Ascending aorta (tissue), 2 donors: ENCODE data around the gene STEAP4. TPM values are rescaled to one million over a fixed set of nuclear protein-coding genes. Genes with fewer than 3 reads are reported as not detected.

ENCODE experiments used
- DNase-seq, 2 donors: peaks; one replicate each; pipeline ENCODE4 v3.0.0-alpha.2; 2019; ENCODE audit warnings: low spot score in 2 of 2
- H3K27ac ChIP-seq, 2 donors: fragments of 200-600 bp; sonication (generic); one replicate each; pipeline ENCODE4 v1.5.1; 2016 to 2017; ENCODE audit warnings: mild to moderate bottlenecking in 1 of 2
- H3K27me3 ChIP-seq: fragments of 200-600 bp; sonication (generic); one replicate; pipeline ENCODE4 v1.5.1; 2017
- H3K36me3 ChIP-seq, 2 donors: fragments of 200-600 bp; sonication (generic); one replicate each; pipeline ENCODE4 v1.5.1; 2016
- H3K4me1 ChIP-seq, 2 donors: fragments of 200-600 bp; sonication (generic); one replicate each; pipeline ENCODE4 v1.5.1; 2016 to 2017; ENCODE audit warnings: mild to moderate bottlenecking in 1 of 2
- H3K4me3 ChIP-seq, 2 donors: fragments of 200-600 bp; sonication (generic); one replicate each; pipeline ENCODE4 v1.5.1; 2016 to 2017; ENCODE audit warnings: mild to moderate bottlenecking in 1 of 2
- H3K9me3 ChIP-seq, 2 donors: fragments of 200-600 bp; sonication (generic); one replicate each; pipeline ENCODE4 v1.5.1; 2016
- CTCF ChIP-seq, 3 experiments: fragments of 200-600 bp in 2 of 3; fragments of 450-650 bp in 1 of 3; sonication (generic) in 2 of 3; IDR thresholded peaks; one replicate each; pipeline ENCODE4 v1.5.1; 2016 to 2019; ENCODE audit warnings: antibody characterized with exemption in 3 of 3, mild to moderate bottlenecking in 1 of 3, moderate library complexity in 1 of 3
- intact Hi-C: fragments of 100-400 bp; cut with DNase I; formaldehyde crosslinking; loops from one replicate; pipeline ENCODE4 v1.15.1; 2023
- total RNA-seq: library from RNA; depleted of rRNA; stranded (reverse); fragments of >200 nt; gene quantifications from one replicate; pipeline ENCODE4 v1.1.0, GENCODE V29; 2016

Gene STEAP4
- total RNA-seq, 1 donor from 2014 or later: 211 TPM

GRCh38 chr7:88321694-88322093 is 15.0 kb upstream of the STEAP4 start:
- no peak for DNase-seq
- H3K4me3 ChIP-seq: no peak overlapping the region
- no peaks in the 10 kb centered on the region for H3K9me3 ChIP-seq

DNA sequence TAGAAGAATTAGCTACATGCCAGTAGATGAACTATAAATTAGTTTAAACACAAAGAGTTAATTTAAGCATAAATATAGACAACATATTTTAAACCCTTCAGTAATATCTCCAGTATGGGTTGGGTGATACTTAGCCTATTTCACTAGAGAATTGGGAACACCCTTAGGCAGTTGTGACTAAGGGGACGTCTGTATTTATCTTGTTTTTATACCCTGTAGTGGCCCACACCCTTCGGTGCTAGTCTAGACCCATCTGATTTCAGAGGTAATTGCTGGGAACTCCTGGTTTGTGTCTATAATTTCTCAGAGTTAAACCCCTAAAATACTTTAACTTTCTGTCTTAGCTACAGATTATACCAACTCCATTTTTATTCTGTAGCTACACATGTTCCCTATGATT is 11.5 kb upstream of the STEAP4 start:
- no peaks in the 10 kb centered on the region for H3K36me3 ChIP-seq
- no peak overlapping the region for H3K27ac ChIP-seq
- no peak for TF ChIP-seq CTCF (IDR thresholded peaks at IDR 0.05)
- DNase-seq: no peak
- H3K4me3 ChIP-seq: no peak overlapping the region
- H3K9me3 ChIP-seq: no peaks in the 10 kb centered on the region
- intact Hi-C loops: no loop called here
- no peaks in the 10 kb centered on the region for H3K4me1 ChIP-seq
- no peaks in the 10 kb centered on the region for H3K27me3 ChIP-seq

More at GRCh38 chr7:88321694-88322093, 15.0 kb upstream of the STEAP4 start:
- Histone ChIP-seq H3K27ac (no peak overlapping the region), H3K36me3 (no peaks in the 10 kb centered on the region), H3K27me3 (no peaks in the 10 kb centered on the region), H3K4me1 (no peaks in the 10 kb centered on the region)
- intact Hi-C loops: no loop called here
- TF ChIP-seq CTCF (IDR thresholded peaks at IDR 0.05): no peak

DNA sequence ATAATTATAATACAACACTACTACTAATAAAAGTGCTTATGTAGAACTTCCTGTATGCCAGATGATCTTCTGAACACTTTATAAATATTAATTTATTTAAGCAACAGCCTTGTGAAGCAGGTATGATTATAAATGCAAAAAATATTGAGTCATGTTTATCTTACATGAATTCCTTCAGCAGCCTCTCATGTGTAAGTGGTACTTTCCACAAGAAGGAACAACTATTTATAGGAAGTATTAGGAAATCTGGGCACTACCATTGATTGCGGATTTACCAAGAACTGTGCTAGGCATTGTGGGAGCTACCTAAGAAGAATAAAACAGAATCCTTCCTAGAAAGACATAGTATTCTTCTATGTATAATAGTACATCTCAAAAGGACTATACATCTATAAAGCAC is 10.7 kb upstream of the STEAP4 start:
- intact Hi-C loops: no loop called here
- H3K9me3 ChIP-seq: no peaks in the 10 kb centered on the region
- H3K27ac ChIP-seq: no peak overlapping the region
- H3K36me3 ChIP-seq: no peaks in the 10 kb centered on the region
- no peak for TF ChIP-seq CTCF (IDR thresholded peaks at IDR 0.05)
- H3K4me3 ChIP-seq: no peak overlapping the region
- DNase-seq: no peak
- H3K27me3 ChIP-seq: no peaks in the 10 kb centered on the region
- H3K4me1 ChIP-seq: no peaks in the 10 kb centered on the region

DNA sequence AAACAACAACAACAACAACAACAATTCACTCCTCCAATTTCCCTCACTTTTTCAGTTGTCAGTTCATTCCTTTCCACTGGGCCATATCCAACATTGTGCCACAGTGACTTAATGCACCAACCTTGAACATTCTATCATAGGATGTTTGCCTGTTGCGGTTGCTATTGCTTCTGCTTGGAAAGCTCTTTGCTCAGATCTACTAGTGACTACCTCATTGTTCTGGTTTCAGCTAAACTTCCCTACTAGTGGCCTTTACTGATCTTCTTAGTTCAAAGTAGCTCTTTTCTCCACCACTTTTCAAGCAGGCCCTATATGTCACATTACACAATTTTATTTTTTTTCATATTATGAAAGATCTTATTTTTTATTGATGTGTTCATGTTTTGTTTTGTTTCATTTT is 9.8 kb upstream of the STEAP4 start:
- no peak for TF ChIP-seq CTCF (IDR thresholded peaks at IDR 0.05)
- H3K27ac ChIP-seq: no peak overlapping the region
- no peak for DNase-seq
- intact Hi-C loops: no loop called here
- H3K4me3 ChIP-seq: no peak overlapping the region
- no peaks in the 10 kb centered on the region for H3K9me3 ChIP-seq
- H3K27me3 ChIP-seq: no peaks in the 10 kb centered on the region
- no peaks in the 10 kb centered on the region for H3K36me3 ChIP-seq
- H3K4me1 ChIP-seq: no peaks in the 10 kb centered on the region

GRCh38 chr7:88315522-88315921 is 8.8 kb upstream of the STEAP4 start:
- no peak for DNase-seq
- intact Hi-C loops: no loop called here
- H3K27me3 ChIP-seq: no peaks in the 10 kb centered on the region
- no peaks in the 10 kb centered on the region for H3K9me3 ChIP-seq
- H3K4me1 ChIP-seq: no peaks in the 10 kb centered on the region
- no peak overlapping the region for H3K27ac ChIP-seq
- no peaks in the 10 kb centered on the region for H3K36me3 ChIP-seq
- no peak overlapping the region for H3K4me3 ChIP-seq
- TF ChIP-seq CTCF (IDR thresholded peaks at IDR 0.05): no peak

GRCh38 chr7:88314061-88314491 is 7.4 kb upstream of the STEAP4 start:
- no peak for DNase-seq
- no peaks in the 10 kb centered on the region for H3K9me3 ChIP-seq
- no peak for TF ChIP-seq CTCF (IDR thresholded peaks at IDR 0.05)
- H3K27ac ChIP-seq: no peak overlapping the region
- H3K4me1 ChIP-seq: no peaks in the 10 kb centered on the region
- H3K27me3 ChIP-seq: no peaks in the 10 kb centered on the region
- H3K36me3 ChIP-seq: no peaks in the 10 kb centered on the region
- intact Hi-C loops: no loop called here
- no peak overlapping the region for H3K4me3 ChIP-seq
